ENCODE results near the gene TMEM260. TPM values are rescaled to one million over a fixed set of nuclear protein-coding genes. Genes with fewer than 3 reads are reported as not detected.
A peak's percentile ranks its signal among the peaks of the same experiment; 100 is the strongest.

TMEM260 gene
- total and polyA plus RNA-seq, 2 experiments from 2014 or later: 19.7 to 28.7 TPM

DNA sequence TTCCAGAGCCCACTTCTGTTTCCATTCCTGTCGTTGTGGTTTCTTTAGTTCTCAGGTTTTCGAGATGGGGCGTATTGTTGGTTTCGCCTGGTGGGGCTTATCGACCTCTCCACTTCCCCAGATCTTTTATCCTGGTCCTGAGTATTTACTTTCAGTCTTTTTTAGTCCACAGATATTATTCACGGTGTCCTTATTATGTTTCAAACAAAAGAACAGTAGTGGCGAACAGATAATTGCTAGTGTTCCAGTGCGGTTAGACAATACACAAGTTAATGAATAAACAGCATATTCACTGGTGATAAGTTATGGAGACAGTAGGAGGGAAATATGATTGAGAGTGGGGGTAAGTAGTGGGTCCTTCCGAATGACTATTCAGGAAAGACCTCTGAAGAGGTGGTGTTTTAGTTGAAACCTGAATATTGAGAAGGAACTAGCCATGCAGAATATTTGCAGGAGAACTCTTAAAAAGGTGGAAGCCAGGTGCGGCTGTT, 668 bp downstream of the TMEM260 start:
- no peaks in the 10 kb centered on the region for H3K9me2 ChIP-seq (replicated peaks; ENCODE audit: insufficient read depth)
- DNase-seq (ENCODE audit: low spot score): no peak
- peaks cover 50% of the 10 kb centered on the region for H3K79me2 ChIP-seq
- H2AFZ ChIP-seq: peak overlapping the region; percentile 48
- peaks cover 4% of the 10 kb centered on the region for H4K20me1 ChIP-seq (ENCODE audit: insufficient read depth, poor library complexity, severe bottlenecking)
- no peaks in the 10 kb centered on the region for H3K27me3 ChIP-seq
- H3K36me3 ChIP-seq (replicated peaks; ENCODE audit: insufficient read depth, low read depth): no peaks in the 10 kb centered on the region
- H3K4me3 ChIP-seq: peak overlapping the region; percentile 45
- H3K27ac ChIP-seq: peak overlapping the region; percentile 79
- H3K4me2 ChIP-seq: peak overlapping the region; percentile 65
- WGBS (ENCODE audit: low lambda C conversion rate, missing lambda C conversion rate): 4% methylated on average over 10 of the region's 10 CpGs
- TF ChIP-seq, protein P1, sequence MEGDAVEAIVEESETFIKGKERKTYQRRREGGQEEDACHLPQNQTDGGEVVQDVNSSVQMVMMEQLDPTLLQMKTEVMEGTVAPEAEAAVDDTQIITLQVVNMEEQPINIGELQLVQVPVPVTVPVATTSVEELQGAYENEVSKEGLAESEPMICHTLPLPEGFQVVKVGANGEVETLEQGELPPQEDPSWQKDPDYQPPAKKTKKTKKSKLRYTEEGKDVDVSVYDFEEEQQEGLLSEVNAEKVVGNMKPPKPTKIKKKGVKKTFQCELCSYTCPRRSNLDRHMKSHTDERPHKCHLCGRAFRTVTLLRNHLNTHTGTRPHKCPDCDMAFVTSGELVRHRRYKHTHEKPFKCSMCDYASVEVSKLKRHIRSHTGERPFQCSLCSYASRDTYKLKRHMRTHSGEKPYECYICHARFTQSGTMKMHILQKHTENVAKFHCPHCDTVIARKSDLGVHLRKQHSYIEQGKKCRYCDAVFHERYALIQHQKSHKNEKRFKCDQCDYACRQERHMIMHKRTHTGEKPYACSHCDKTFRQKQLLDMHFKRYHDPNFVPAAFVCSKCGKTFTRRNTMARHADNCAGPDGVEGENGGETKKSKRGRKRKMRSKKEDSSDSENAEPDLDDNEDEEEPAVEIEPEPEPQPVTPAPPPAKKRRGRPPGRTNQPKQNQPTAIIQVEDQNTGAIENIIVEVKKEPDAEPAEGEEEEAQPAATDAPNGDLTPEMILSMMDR (IDR thresholded peaks at IDR 0.05; ENCODE audit: poor library complexity): no peak
- no peak for TF ChIP-seq EZH2phosphoT487 (IDR thresholded peaks at IDR 0.05; ENCODE audit: low read depth, severe bottlenecking, unreplicated experiment)
- TF ChIP-seq EZH2 (IDR thresholded peaks at IDR 0.05; ENCODE audit: borderline replicate concordance): no peak
- H3K9me3 ChIP-seq (ENCODE audit: low read depth): no peaks in the 10 kb centered on the region
- H3K4me1 ChIP-seq (ENCODE audit: insufficient read depth): peaks cover 16% of the 10 kb centered on the region

DNA sequence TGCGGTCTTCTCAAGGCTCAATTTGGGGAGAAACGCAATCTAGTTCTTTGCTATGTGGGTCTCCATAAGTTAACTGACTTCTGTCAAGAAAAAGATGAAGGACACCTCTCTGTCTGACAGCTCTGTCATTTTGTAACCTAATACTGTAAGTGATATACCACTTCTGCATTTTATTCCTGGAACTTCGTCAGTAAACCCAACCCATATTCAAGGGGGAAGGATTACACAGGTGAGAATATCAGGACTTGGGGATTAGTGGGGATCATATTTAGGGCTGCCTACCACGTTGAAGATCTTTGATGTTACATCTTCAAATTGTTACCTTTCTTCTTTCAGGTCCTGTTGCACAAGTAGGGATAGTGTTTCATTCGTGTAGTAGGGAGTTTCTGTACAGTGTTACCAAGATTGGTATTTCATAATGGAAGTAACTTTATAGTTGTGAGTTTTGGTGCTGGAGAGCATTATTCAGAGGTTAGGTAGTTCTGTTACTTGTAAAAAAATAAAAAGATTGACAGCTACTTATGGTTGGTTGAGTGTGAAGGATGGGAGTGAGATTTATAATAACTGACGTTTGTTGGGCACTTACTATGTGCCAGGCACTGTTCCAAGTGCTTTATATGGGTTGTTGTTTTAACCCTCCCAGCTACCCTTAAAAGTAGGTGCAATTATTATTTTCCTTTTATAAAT, 1.6 kb downstream of the TMEM260 start:
- Histone ChIP-seq H3K79me2 (peaks cover 50% of the 10 kb centered on the region), H3K9me3 (ENCODE audit: low read depth) (no peaks in the 10 kb centered on the region), H3K9me2 (replicated peaks; ENCODE audit: insufficient read depth) (no peaks in the 10 kb centered on the region), H3K4me1 (ENCODE audit: insufficient read depth) (peaks cover 16% of the 10 kb centered on the region), H2AFZ (no peak overlapping the region), H3K27me3 (no peaks in the 10 kb centered on the region), H3K4me3 (no peak overlapping the region), H3K36me3 (replicated peaks; ENCODE audit: insufficient read depth, low read depth) (no peaks in the 10 kb centered on the region), H3K27ac (no peak overlapping the region), H4K20me1 (ENCODE audit: insufficient read depth, poor library complexity, severe bottlenecking) (peaks cover 4% of the 10 kb centered on the region), H3K4me2 (peak overlapping the region; percentile 65)
- WGBS (ENCODE audit: low lambda C conversion rate, missing lambda C conversion rate): 67% methylated on average over 6 of the region's 6 CpGs
- DNase-seq (ENCODE audit: low spot score): no peak
- no peak for TF ChIP-seq EZH2 (IDR thresholded peaks at IDR 0.05; ENCODE audit: borderline replicate concordance)
- TF ChIP-seq, protein P1 (IDR thresholded peaks at IDR 0.05; ENCODE audit: poor library complexity): no peak
- TF ChIP-seq EZH2phosphoT487 (IDR thresholded peaks at IDR 0.05; ENCODE audit: low read depth, severe bottlenecking, unreplicated experiment): no peak

- Histone ChIP-seq H3K36me3 (replicated peaks; ENCODE audit: insufficient read depth, low read depth) (no peaks in the 10 kb centered on the region), H4K20me1 (ENCODE audit: insufficient read depth, poor library complexity, severe bottlenecking) (peaks cover 4% of the 10 kb centered on the region), H3K4me2 (no peak overlapping the region), H3K27me3 (no peaks in the 10 kb centered on the region), H3K4me1 (ENCODE audit: insufficient read depth) (peaks cover 14% of the 10 kb centered on the region), H3K27ac (no peak overlapping the region), H2AFZ (no peak overlapping the region), H3K9me2 (replicated peaks; ENCODE audit: insufficient read depth) (no peaks in the 10 kb centered on the region), H3K9me3 (ENCODE audit: low read depth) (no peaks in the 10 kb centered on the region), H3K79me2 (peaks cover 41% of the 10 kb centered on the region), H3K4me3 (no peak overlapping the region)
- no peak for DNase-seq (ENCODE audit: low spot score)
- TF ChIP-seq, protein P1 (IDR thresholded peaks at IDR 0.05; ENCODE audit: poor library complexity): no peak
- TF ChIP-seq EZH2phosphoT487 (IDR thresholded peaks at IDR 0.05; ENCODE audit: low read depth, severe bottlenecking, unreplicated experiment) (no peak), EZH2 (IDR thresholded peaks at IDR 0.05; ENCODE audit: borderline replicate concordance) (no peak)
- WGBS (ENCODE audit: low lambda C conversion rate, missing lambda C conversion rate): 82% methylated on average over 7 of the region's 7 CpGs
These were observed 6.0 kb downstream of the TMEM260 start for GRCh38 chr14:56585461-56586084.

Measured in hepatocyte (in vitro differentiated cells).